CD4-positive, alpha-beta T cell treated with Interleukin-4 for 1 hour (primary cell): Measurements from ENCODE around the gene LRRC59.
A peak's percentile ranks its signal among the peaks of the same experiment; 100 is the strongest.

Source experiments
- DNase-seq, 2 donors: peaks; one replicate each; pipeline ENCODE4 v3.0.0-alpha.2; 2020 to 2022

Gene LRRC59

DNA sequence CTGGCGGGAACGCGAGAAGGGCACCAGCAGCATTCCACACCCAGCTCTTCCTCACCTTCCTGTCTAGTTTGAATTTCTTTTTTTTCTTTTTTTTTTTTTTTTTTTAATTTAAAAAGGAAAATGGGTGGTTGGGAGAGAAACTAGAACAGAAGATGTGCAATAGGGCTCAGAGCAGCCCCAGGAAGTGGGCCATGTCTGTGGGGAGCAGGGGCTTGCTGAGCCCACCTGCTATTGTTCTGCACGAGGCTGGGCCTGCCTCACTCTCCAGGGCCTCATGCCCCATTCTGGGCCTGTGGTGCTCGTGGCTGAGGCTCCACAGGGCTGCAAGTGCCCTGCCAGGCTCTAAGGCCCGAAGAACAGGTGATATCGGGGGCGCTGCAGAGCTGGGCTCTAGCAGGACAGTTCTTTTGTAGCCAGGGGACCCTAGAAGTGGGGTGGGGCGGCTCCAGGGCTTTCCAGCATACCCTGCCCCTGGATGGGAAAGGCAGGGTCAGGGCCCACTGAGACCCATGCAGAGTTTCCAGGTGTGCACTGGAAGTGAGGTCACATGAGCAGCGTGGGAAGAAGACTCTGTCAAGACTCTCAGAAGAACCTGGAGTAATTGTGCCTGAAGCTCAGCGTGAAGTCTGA is 36.7 kb downstream of the LRRC59 start:
- DNase-seq, result no peak

DNA sequence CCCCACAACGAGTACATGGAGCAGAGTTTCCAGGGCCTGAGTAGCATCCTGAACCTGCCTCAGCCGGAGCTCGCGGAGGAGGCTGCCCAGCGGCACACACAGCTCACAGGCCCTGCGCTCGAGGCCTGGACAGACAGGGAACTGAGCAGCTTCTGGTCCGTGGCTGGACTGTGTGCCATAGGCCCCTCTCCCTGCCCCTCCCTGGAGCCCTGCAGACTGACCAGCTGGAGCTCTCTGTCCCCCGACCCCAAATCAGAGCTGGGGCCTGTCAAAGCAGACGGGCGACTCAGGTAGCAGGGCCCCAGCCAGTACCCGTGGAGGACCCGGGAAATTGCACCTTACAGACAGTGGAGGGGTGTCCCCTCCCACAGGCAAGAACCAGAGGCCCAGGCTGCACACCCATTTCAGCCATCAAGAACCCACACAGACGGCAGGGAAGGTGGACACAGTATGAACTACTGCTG is 37.3 kb downstream of the LRRC59 start:
- no peak for DNase-seq

DNA sequence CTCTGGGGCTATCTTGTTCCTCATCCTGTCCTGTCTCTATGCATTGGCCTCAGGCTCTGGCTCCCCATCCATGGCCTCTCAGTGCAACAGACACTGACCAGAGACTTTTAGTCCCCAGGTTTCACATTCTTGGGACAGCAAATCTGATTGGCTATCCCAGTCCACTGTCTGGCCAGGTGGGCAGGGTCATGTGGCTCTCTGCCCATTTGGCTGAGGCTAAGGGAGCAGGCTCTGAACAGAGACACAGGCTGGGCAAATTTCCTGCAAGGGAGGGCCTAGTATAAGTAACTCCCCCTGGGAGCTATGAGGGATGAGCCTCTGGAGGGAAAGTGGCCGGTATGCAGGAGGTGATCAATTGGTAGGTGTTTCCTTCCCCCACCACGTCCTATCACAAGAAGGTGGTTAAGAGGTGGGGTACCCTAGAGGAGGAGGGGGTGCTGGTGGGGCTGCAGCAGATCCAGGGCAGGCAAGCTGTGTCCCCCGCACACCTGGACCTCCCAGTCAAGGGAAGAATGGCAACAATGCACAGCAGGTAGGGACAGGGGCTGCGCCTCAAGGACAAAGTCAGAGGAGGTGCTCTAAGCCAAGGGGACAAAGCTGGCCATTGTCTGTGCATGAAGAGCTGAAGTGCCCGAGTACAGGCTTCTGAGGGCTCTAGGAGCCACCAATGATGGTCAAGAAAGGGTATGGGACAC is 38.2 kb downstream of the LRRC59 start:
- no peak for DNase-seq

DNA sequence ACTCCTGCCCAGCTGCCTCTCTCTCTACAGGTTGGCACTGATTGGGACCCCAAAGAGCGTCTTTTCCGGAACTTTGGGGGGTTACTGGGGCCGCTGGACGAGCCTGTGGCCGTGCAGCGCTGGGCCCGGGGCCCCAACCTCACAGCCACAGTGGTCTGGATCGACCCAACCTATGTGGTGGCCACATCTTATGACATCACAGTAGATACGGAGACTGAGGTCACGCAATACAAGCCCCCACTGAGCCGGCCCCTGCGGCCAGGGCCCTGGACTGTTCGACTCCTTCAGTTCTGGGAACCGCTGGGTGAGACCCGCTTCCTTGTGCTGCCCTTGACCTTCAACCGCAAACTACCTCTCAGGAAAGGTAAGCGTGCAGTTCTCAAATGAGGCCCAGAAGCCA is 39.1 kb downstream of the LRRC59 start:
- DNase-seq, result no peak

DNA sequence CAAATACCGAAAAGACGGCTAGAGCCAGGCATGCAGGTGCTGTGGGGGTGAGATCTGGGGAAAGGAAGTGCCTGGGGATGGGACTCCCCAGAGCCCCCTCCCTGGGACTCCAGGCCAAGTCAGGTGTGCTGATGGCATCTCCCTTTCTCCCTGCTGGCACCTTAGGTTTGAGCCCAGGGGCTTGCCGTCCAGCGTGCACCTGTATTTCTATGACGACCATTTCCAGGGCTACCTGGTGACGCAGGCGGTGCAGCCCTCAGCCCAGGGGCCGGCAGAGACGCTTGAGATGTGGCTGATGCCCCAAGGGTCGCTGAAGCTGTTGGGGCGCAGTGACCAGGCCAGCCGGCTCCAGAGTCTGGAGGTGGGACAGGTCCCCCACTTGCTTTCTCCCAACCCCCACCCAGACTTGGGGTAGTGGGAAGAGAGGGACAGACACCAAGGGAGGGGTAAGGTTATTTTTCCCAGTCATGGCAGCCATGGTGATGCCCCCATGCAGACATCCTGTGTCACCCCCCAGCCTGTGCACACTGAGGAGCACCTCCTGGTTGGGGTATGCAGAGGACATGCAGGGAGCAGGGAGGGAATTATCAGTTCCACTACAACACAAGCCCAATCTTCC is 40.3 kb downstream of the LRRC59 start:
- DNase-seq, result no peak

DNA sequence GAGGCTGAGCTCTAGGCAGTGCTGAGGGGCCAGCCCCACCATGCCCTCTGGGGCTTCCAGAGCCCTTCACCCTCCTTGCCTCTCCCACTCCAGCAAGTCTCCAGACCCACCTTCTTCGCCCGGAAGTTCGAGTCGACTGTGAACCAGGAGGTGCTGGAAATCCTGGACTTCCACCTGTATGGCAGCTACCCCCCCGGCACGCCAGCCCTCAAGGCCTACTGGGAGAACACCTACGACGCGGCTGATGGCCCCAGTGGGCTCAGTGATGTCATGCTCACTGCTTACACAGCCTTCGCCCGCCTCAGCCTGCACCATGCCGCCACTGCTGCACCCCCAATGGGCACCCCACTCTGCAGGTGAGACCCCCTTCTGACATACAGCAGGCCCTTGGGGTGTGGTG is 40.9 kb downstream of the LRRC59 start:
- no peak for DNase-seq

DNA sequence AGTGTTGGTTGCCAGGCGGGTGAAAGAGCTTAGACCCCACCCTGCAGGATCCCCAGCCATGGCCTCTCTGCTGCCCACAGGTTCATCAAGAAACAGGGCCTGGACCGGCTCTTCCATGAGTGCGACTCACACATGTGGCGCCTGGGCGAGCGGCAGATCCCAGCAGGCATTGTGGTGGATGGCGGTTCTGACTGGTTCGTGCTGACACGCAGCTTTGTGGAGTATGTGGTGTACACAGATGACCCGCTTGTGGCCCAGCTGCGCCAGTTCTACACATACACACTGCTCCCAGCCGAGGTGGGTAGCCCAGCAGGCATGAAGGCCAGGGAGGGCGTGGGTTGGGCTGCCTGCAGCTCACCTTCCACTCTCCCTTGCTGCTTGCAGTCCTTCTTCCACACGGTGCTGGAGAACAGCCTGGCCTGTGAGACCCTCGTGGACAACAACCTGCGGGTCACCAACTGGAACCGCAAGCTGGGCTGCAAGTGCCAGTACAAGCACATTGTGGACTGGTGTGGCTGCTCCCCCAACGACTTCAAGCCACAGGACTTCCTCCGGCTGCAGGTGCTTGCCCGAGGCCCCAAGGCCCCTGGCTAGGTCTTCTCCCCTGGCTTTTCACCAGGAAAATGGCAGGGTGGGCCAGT is 41.5 kb downstream of the LRRC59 start:
- DNase-seq, result no peak

DNA sequence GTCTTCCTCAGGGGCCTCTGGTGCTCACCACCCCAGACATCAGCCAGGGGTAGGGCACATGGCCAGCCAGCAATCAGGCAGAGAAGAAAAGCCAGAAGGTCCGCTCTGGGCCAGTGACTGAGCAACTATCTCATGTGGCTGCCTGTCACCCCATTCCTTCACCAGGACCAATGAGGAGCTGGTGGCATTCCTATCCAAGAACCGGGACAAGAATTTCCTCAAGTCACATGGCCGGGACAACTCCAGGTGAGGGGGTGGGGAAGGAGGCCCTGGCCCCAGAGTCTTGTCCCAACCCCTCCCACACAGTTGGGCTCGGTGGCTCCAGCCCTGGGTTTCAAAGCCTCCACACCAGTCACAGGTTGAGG is 42.0 kb downstream of the LRRC59 start:
- no peak for DNase-seq

DNA sequence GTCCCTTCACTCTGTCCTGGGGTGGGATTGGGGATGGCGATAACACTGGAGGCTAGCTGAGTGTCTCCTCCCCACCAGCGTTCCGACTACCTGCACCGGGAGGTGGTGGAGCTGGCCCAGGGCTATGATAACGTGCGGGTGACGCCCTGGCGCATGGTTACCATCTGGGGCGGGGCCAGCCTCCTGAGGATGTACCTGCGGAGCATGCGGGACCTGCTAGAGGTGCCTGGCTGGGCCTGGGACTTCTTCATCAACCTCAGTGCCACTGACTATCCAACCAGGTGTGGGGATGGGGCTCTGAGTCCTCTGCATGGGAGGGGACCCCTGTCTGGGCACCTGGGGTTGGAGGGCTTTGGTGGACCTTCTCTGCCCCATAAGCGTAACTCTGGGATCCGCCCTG is 42.5 kb downstream of the LRRC59 start:
- no peak for DNase-seq

DNA sequence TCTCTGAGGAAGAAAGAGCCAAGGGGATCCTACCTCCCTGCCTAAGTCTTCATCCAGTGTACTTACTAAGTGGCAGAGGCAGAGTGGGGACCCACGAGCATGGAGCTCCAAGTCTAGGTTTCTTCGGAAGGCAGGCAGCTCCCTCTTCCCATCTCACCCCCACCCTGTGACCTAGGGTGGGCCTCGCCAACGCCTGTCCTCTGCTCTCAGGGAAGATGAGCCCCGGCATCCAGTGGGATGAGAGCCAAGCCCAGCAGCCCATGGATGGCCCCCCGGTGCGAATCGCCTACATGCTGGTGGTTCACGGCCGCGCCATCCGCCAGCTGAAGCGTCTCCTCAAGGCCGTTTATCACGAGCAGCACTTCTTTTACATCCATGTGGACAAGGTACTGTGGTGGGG is 43.1 kb downstream of the LRRC59 start:
- DNase-seq, result no peak

DNA sequence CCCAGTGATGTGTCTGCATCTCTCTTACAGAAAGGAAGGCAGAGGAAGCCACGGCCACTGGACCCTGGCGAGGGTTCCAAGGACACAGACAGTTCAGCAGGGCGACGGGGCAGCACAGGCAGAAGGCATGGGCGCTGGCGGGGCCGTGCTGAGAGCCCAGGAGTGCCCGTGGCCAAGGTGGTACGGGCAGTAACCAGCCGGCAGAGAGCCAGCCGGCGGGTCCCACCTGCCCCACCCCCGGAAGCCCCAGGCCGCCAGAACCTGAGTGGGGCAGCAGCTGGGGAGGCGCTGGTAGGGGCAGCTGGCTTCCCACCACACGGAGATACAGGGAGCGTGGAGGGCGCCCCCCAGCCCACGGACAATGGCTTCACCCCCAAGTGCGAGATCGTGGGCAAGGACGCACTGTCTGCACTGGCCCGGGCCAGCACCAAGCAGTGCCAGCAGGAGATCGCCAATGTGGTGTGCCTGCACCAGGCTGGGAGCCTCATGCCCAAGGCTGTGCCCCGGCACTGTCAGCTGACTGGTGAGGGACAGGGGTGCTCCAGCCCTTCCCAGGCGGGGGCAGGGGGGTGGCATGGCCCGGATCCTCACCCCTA is 43.6 kb downstream of the LRRC59 start:
- DNase-seq, result no peak

DNA sequence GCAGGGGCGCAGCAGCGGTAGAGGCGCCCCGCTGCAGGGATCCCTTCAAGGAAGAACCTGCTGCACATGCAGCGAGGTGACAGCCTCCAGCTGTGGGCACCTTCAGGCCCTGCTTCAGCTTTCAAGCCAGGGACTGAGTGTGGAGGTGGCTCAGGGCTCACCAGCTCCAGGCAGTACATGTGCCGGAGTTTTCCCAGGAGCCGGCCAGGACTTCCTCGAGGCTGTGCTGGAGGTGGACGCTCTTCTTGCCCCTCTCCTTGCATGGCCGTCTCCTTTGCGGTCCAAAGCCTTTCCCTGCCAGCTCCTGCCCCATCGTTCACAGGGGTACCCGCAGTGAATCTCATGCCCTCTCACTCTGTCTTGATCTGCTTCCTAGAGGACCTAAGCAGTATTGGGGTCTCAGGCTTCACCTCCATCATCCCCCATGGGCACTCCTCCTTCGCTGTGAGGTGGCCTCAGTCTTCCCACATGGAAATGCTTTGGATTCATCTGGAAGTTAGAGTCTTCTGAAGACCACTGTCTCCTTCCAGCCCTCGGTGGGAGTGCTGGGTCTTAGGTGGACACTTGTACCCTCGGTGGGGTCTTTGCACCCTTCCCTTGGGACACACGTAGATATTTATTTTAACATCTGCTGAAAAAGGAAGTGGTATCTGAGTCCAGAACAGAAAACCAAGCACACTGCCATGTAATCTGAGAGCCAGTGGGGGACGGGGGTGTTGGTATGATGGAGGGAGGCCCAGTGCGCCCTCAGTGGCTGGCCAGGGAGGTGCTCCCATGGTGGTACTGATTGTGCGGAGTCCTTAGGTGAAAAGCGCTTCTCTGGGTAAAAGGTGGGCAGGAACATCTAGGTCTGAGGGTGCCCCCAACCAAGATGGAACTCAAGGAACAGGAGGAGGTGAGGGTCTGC is 44.4 kb downstream of the LRRC59 start:
- no peak for DNase-seq

DNA sequence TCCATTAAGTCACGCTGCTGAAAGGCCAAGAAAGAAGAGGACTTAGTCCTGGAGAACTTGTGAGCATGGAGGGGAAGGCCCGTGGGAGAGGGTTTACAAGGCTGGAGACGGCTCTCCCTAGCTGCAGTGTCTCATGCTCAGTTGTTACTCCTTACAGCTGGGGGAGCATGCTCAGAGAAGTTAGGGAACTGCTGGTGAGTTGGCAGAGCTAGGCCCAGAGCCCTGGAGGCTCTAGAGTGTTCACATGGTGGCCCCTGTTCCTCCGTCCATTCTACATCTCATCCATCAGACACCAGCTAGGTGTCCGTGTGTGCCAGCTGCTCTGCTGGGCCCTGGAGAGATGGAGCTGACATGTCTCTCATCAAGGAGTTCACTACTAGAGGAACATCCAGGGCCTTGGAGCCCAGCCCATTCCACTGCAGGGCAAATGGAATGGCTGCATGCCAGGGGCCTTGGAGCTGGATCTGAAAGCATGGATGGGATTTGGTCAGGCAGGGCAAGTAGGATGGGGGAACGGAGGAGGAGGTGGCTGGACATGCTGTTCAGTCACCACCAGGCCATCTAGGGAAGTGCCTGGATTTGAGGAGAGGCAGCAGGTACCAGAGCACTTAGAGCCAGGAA is 45.1 kb downstream of the LRRC59 start:
- no peak for DNase-seq

DNA sequence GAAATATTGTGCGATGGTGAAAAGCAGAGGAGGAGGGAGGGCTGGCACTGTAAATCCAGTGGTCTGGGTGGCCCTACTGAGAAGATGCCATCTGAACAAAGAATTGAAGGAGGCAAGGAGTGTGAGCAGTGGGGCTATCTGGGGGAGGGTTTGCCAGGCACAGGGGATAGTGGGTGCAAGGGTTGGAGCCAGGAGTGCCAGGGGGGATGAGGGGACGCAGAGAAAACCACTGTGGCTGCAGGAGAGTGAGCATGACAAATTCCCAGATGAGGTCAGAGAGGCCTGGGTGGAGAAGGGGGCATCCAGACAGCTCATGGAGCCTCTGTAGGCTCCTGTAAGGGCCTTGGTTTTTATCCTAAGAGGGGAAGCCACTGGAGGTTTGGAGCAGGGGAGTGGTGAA is 46.6 kb downstream of the LRRC59 start:
- DNase-seq, result no peak

DNA sequence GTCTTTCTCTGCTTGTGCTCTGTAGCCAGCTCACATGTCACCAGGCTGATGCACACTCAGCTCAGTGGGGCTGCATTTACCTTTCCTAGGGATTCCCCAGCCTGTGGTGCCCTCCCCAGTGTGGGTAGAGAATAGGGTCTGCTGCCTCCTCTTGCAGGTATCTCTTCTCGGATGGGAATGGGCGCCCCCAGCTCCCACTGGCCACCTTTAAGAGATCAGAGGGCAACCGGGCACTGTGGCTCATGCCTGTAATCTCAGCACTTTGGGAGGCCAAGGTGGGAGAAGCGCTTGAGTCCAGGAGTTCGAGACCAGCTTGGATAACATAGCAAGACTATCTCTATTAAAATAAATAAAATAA is 48.1 kb downstream of the LRRC59 start:
- DNase-seq, result no peak

DNA sequence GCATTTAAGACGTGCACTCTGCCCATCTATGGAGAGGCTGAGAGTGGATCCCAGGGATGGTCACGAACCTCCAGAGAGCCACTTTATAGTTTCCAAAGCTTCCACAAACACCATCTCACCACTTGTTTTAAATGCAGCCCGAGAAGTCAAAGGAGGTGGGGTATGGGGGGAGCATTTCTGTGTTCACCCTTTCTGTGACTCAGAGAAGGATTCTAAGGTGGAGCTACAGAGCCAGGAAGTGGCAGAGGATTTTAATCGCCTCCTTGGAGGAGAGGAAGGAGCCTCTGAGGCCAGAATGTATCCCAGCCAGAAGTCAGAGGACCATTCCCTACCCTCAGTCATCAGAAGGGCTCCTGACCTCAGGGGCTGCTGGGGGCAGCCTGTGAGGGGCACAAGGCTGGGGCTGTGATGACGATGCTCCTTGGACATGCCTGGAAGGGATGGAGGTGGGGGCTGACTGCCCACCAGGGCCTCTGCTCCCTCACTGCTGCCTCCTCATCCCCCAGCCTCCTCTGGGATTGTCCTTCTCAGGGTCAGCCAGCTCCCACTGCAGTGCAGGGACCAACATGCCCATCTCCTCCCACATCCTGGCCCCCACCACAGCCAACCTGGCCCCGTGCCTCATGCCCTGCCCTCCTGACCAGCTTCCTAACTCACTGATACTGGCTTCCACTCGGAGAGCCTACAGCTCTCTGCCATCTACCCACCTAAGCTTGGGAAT is 48.6 kb downstream of the LRRC59 start:
- no peak for DNase-seq

DNA sequence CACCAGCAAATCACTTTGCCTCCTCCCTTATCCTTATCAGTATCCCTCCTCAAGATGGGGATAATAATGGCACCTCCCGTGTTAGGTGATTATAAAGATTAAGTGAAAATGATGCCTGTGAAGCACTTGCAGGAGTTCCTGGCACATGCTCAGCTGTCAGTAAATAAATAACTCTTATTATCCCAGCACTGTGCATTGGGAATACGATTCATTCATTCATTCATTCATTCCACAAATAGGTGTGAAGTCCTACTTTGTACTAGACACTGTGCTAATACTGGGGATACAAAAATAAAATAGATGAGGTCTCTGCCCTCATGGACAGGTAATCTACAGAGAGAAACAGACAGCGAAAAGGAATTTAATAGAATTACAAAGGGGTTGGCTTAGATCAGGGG is 49.4 kb downstream of the LRRC59 start:
- no peak for DNase-seq

DNA sequence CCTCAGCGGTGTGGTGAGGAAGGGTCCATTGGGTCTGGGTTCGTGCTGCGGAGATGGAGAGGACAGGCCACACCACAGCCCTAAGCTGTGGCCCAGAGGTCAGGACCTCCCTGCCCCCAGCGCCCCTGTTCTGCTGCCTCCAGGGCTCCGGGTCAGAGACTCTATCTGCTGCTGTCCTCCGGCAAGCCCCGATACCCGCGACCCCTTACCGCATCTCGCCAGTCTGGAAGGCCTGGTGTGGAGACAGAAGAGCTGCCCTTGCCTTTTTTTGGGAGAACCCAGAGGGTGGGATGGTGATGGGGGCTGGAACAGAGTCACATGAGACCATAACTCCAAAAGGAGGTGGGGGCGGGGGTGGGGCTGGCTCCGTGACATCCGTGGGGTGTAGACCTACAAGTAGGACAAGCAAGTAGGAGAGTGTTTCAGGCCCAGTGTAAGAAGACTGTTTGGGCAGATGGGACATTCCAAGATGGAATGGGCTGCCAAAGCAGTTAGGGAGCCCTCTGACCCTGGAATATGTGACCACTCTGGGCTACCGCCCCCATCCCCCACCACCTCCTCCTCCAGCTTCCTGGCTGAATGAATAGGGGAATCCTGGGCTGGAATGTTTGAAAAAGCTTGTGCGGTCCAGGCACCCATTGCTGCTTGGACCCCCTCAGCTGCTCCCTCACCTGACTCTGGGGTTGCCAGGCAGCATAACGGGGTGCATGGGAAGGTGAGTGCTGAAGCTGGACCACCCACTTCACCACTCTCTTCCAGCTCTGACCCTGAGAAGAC is 50.0 kb downstream of the LRRC59 start:
- no peak for DNase-seq

DNA sequence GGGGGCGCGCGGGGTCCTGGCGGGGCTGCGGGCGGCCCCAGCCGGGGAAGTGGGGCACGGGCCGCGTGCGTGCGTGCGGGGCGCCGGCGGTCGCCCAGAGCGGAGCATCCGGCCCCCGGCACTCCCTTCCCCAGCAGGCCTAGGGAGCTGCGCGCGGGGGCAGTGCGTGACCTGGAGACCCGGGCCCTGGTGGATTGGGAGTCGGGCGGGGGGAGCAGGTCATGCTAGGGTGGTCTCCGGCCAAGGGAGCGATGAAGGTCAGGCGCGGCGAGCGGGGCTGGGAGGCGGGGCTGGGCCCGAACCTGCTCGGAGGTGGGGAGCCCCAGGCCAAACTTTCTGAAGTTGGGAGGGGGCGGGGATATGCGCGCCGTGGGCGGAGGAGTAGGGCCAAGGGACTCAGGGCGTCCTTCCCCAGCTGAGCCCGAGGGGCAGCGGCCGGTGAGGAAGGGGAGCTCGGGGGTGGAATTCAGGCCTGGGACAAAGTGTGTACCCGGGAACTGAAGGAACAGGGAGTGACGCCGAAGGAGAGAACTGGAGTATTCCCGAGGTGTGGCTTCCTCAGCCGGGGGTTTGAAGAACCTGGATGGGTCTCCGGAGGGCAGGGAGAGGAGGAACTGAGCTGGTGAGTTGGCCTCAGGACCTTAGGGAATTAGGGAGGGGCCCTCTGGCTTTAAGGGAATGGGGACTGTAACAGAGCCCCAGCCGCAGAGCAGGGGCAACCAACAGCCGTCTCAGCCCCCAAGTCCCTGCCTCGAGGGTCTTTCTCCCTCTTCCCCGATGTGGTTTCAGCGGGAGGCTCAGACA is 50.8 kb downstream of the LRRC59 start:
- DNase-seq, result peak in 1 of 2 donors; percentile 4
